Endodermal cell (in vitro differentiated cells): ENCODE measurements around the gene TRPC3. TPM values are rescaled to one million over a fixed set of nuclear protein-coding genes. Genes with fewer than 3 reads are reported as not detected.

Source experiments
- DNase-seq: peaks from one replicate; pipeline ENCODE4 v3.0.0-alpha.2; 2017
- H3K27ac ChIP-seq: 2 replicates; pipeline ENCODE4 v1.5.1; 2013; ENCODE audit warnings: mild to moderate bottlenecking, low read depth, low read length, moderate library complexity
- H3K27me3 ChIP-seq: 2 replicates; pipeline ENCODE4 v1.6.1; 2013; ENCODE audit warnings: mild to moderate bottlenecking, low read length, moderate library complexity; ENCODE audit not compliant: insufficient read depth, control insufficient read depth, poor library complexity, severe bottlenecking
- H3K36me3 ChIP-seq: 2 replicates; pipeline ENCODE4 v1.7.0; 2013; ENCODE audit warnings: mild to moderate bottlenecking, low read length, moderate library complexity; ENCODE audit not compliant: control insufficient read depth, insufficient read depth
- H3K4me1 ChIP-seq: one replicate; pipeline ENCODE4 v1.7.0; 2013; ENCODE audit warnings: low read length; ENCODE audit not compliant: control insufficient read depth, insufficient read depth
- H3K4me3 ChIP-seq: 2 replicates; pipeline ENCODE4 v1.5.1; 2013; ENCODE audit warnings: mild to moderate bottlenecking, low read length, moderate library complexity
- H3K9ac ChIP-seq: 2 replicates; pipeline ENCODE4 v1.6.1; 2013; ENCODE audit warnings: mild to moderate bottlenecking, low read length, moderate library complexity; ENCODE audit not compliant: poor library complexity, severe bottlenecking; ENCODE audit errors: extremely low read depth
- H3K9me3 ChIP-seq: 2 replicates; pipeline ENCODE4 v1.6.1; 2013; ENCODE audit warnings: mild to moderate bottlenecking, low read length, moderate library complexity; ENCODE audit not compliant: control insufficient read depth
- H3K27ac Mint-ChIP-seq: 2 replicates; pipeline ENCODE4 v1.8.0; 2020; ENCODE audit warnings: mixed read lengths
- H3K27me3 Mint-ChIP-seq: 2 replicates; pipeline ENCODE4 v1.8.0; 2021; ENCODE audit warnings: mild to moderate bottlenecking, mixed read lengths; ENCODE audit not compliant: insufficient read depth
- H3K36me3 Mint-ChIP-seq: 2 replicates; pipeline ENCODE4 v1.8.0; 2020; ENCODE audit warnings: low read depth, mixed read lengths
- H3K4me1 Mint-ChIP-seq: 2 replicates; pipeline ENCODE4 v1.8.0; 2020; ENCODE audit warnings: mixed read lengths
- H3K4me3 Mint-ChIP-seq: 2 replicates; pipeline ENCODE4 v1.8.0; 2020; ENCODE audit warnings: mild to moderate bottlenecking, moderate library complexity, mixed read lengths
- H3K9me3 Mint-ChIP-seq: 2 replicates; pipeline ENCODE4 v1.8.0; 2020; ENCODE audit warnings: mild to moderate bottlenecking, mixed read lengths
- WGBS, 2 experiments: methylation state at CpG; one replicate each; pipeline versions ENCODE4 v1.1.5 to v1.1.7; 2013; ENCODE audit warnings: missing lambda C conversion rate in 2 of 2, mixed read lengths in 1 of 2; ENCODE audit not compliant: insufficient coverage in 1 of 2, insufficient read length in 1 of 2; 5-methylcytosine and 5-hydroxymethylcytosine counted together
- total RNA-seq, 2 donors: library from RNA; stranded (reverse); fragmentation: NEBNext Ultra II Directional in 1 of 2; extraction: Animal tissue kit (Norgen Biotek cat#: 25700) in 1 of 2; gene quantifications; 2 replicates in 1 of 2; 3 replicates in 1 of 2; pipeline ENCODE4 v1.2.1, GENCODE V29; 2021
- TF ChIP-seq, protein P1 (sequence below): fragments of 200-600 bp; sonication (generic); conservative IDR thresholded peaks from 2 replicates; pipeline ENCODE4 v1.5.0; 2021; ENCODE audit warnings: antibody characterized with exemption, mild to moderate bottlenecking

TRPC3 gene
- total RNA-seq, 2 donors from 2014 or later = 0.79 to 1.00 TPM

- no peaks in the 10 kb centered on the region for H3K4me1 Mint-ChIP-seq
- no peak overlapping the region for H3K9ac ChIP-seq
- TF ChIP-seq, protein P1, sequence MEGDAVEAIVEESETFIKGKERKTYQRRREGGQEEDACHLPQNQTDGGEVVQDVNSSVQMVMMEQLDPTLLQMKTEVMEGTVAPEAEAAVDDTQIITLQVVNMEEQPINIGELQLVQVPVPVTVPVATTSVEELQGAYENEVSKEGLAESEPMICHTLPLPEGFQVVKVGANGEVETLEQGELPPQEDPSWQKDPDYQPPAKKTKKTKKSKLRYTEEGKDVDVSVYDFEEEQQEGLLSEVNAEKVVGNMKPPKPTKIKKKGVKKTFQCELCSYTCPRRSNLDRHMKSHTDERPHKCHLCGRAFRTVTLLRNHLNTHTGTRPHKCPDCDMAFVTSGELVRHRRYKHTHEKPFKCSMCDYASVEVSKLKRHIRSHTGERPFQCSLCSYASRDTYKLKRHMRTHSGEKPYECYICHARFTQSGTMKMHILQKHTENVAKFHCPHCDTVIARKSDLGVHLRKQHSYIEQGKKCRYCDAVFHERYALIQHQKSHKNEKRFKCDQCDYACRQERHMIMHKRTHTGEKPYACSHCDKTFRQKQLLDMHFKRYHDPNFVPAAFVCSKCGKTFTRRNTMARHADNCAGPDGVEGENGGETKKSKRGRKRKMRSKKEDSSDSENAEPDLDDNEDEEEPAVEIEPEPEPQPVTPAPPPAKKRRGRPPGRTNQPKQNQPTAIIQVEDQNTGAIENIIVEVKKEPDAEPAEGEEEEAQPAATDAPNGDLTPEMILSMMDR = no peak
- 88 to 100% methylated on average over 1 to 2 of the region's 2 CpGs for WGBS, 2 experiments
- H3K4me1 ChIP-seq = no peaks in the 10 kb centered on the region
- H3K9me3 ChIP-seq = no peaks in the 10 kb centered on the region
- H3K27me3 Mint-ChIP-seq = peaks cover 8% of the 10 kb centered on the region
- H3K9me3 Mint-ChIP-seq = no peaks in the 10 kb centered on the region
- no peaks in the 10 kb centered on the region for H3K36me3 Mint-ChIP-seq
- H3K36me3 ChIP-seq = no peaks in the 10 kb centered on the region
- no peak overlapping the region for H3K4me3 ChIP-seq
- peaks cover 7% of the 10 kb centered on the region for H3K27me3 ChIP-seq
- H3K4me3 Mint-ChIP-seq = no peak overlapping the region
- no peak for DNase-seq
- no peak overlapping the region for H3K27ac Mint-ChIP-seq
- no peak overlapping the region for H3K27ac ChIP-seq
Measured at GRCh38 chr4:121978172-121978516, 26.3 kb upstream of the TRPC3 start.

DNA sequence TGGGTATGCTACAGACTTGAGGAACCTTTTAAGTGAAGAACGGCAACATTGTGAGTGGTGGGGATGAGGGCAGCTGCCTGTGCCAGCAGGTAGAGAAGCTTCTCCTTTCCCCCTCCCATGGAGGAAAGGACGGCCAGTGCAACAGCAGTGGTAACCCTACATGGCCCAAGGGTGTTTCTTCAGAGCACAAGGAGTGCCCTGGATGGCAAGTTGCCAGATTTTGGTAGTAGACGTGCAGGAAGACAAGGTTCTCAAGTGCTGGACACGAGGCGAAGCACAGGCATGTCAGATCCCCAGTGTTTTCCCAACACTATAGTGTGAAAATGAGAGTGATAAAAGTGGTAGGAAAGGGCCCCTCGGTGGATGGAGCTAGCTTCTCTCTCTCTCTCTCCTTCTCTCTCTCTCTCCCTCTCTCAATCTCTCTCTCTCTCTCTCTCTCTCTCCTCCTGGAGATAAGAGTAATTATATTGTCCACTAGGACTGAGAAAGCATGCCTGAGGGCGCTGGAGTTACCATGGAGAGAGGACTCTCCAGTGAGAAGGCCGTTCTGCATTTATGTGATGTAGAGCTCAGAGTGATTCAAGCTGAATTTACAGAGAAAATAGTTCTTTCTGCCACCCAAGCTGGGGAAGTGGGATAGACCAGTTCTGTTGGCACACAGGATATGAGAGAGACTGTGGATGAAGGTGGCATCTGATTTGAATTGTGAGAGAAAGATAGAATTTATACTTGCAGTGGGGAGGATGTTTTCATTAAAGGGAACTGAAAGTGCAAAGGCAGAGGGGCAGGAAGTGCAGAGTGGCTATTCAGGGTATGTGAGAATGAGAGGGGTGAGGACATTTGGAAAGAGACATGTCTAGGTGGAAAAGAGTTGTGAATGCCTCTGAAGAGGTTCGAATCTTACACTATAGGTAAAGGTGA is 25.7 kb upstream of the TRPC3 start:
- peaks cover 8% of the 10 kb centered on the region for H3K27me3 Mint-ChIP-seq
- no peaks in the 10 kb centered on the region for H3K36me3 Mint-ChIP-seq

DNA sequence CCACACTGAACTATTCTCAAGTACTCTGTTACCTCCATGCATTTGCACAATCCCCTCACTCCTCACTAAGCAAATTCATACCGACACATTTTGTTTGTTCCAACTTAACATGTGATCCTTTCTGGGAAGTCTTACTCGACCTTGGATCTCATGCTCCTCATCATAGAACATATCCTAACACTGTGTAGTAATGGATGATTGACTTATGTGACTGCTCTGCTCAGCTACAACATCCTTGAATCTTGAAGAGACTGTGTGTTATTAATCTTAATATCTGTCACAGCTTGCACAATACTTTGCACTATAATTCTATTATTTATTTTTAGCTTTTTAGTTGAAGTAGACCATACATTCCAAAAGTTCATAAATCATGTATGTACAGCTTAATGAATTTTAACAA is 23.9 kb upstream of the TRPC3 start:
- TF ChIP-seq, protein P1 = no peak
- H3K27me3 Mint-ChIP-seq = peaks cover 8% of the 10 kb centered on the region
- no peak overlapping the region for H3K27ac Mint-ChIP-seq
- Histone ChIP-seq H3K4me3 (no peak overlapping the region), H3K9me3 (no peaks in the 10 kb centered on the region), H3K9ac (no peak overlapping the region), H3K36me3 (no peaks in the 10 kb centered on the region), H3K27me3 (peaks cover 7% of the 10 kb centered on the region), H3K4me1 (no peaks in the 10 kb centered on the region), H3K27ac (no peak overlapping the region)
- H3K9me3 Mint-ChIP-seq = no peaks in the 10 kb centered on the region
- H3K4me1 Mint-ChIP-seq = no peaks in the 10 kb centered on the region
- DNase-seq = no peak
- H3K36me3 Mint-ChIP-seq = no peaks in the 10 kb centered on the region
- no peak overlapping the region for H3K4me3 Mint-ChIP-seq
- 89% methylated on average over 2 of the region's 2 CpGs; no CpG with 5 or more reads in 1 of the 2 experiments for WGBS, 2 experiments

More for the DNA sequence above, 25.7 kb upstream of the TRPC3 start:
- Histone ChIP-seq H3K36me3 (no peaks in the 10 kb centered on the region), H3K9me3 (no peaks in the 10 kb centered on the region), H3K4me3 (no peak overlapping the region), H3K27ac (no peak overlapping the region), H3K27me3 (peaks cover 7% of the 10 kb centered on the region), H3K9ac (no peak overlapping the region), H3K4me1 (no peaks in the 10 kb centered on the region)
- H3K4me1 Mint-ChIP-seq = no peaks in the 10 kb centered on the region
- H3K4me3 Mint-ChIP-seq = no peak overlapping the region
- no peak overlapping the region for H3K27ac Mint-ChIP-seq
- TF ChIP-seq, protein P1 = no peak
- 81 to 83% methylated on average over 7 to 8 of the region's 9 CpGs for WGBS, 2 experiments
- H3K9me3 Mint-ChIP-seq = no peaks in the 10 kb centered on the region
- no peak for DNase-seq
